ENCODE results near the gene LRRC61. TPM values are rescaled to one million over a fixed set of nuclear protein-coding genes. Genes with fewer than 3 reads are reported as not detected.

The LRRC61 gene
- total and polyA plus RNA-seq, 2 of the 13 experiments (the other 11 are each of a cell fraction or from before 2014, with no cell fraction given) = 33.0 to 34.8 TPM

GRCh38 chr7:150378853-150379440, 55.8 kb downstream of the LRRC61 start, which contains the start of gene ZNF775 (continued):
- TF ChIP-seq ZNF687 (CRISPR knock-in tag; IDR thresholded peaks at IDR 0.05) = peak; percentile 70
- peak; percentile 36; the same call in 1 of the 2 replicates for TF ChIP-seq ZNF768 (CRISPR knock-in tag; IDR thresholded peaks at IDR 0.05)
- TF ChIP-seq FOXO1 (CRISPR knock-in tag; IDR thresholded peaks at IDR 0.05) = no peak; the same call in 1 of the 2 replicates
- TF ChIP-seq RXRB (CRISPR knock-in tag; IDR thresholded peaks at IDR 0.05; ENCODE audit: borderline replicate concordance) = no peak
- peak; percentile 16; the same call in 1 of the 2 replicates for TF ChIP-seq ATF3 (CRISPR knock-in tag; IDR thresholded peaks at IDR 0.05)
- TF ChIP-seq PATZ1 (CRISPR knock-in tag; IDR thresholded peaks at IDR 0.05) = peak; percentile 88
- peak; percentile 77 for TF ChIP-seq HIC2 (CRISPR knock-in tag; IDR thresholded peaks at IDR 0.05; ENCODE audit: low read depth)
- TF ChIP-seq GATA4 (IDR thresholded peaks at IDR 0.05; ENCODE audit: borderline replicate concordance, low read depth) = peak; percentile 51; the same call in 1 of the 2 replicates
- peak; percentile 11; the same call in 1 of the 2 replicates for TF ChIP-seq NR2F6 (IDR thresholded peaks at IDR 0.05)
- TF ChIP-seq NR2F6 (CRISPR knock-in tag; IDR thresholded peaks at IDR 0.05) = no peak; the same call in 1 of the 2 replicates
- no peak for TF ChIP-seq HOXA9 (CRISPR knock-in tag; IDR thresholded peaks at IDR 0.05; ENCODE audit: borderline replicate concordance)
- peak; percentile 40; the same call in 1 of the 2 replicates for TF ChIP-seq FIP1L1 (IDR thresholded peaks at IDR 0.05; ENCODE audit: borderline replicate concordance, insufficient read depth, low read depth, low read length)
- TF ChIP-seq HMGXB3 (CRISPR knock-in tag; IDR thresholded peaks at IDR 0.05; ENCODE audit: borderline replicate concordance) = no peak
- no peak for TF ChIP-seq FOXA1 (IDR thresholded peaks at IDR 0.05)
- 0 out of 2 replicates have a peak, but pooled peaks have one; percentile 37 for TF ChIP-seq FOXA1 (CRISPR knock-in tag; IDR thresholded peaks at IDR 0.05)
- TF ChIP-seq TSC22D2 (CRISPR knock-in tag; IDR thresholded peaks at IDR 0.05; ENCODE audit: borderline replicate concordance) = peak; percentile 76; the same call in 1 of the 2 replicates
- TF ChIP-seq ZNF253 (CRISPR knock-in tag; IDR thresholded peaks at IDR 0.05; ENCODE audit: borderline replicate concordance) = no peak

All from HepG2 (cell line).